Ascending aorta (tissue), 2 donors: Measurements from ENCODE around the gene RAB11FIP2. TPM values are rescaled to one million over a fixed set of nuclear protein-coding genes. Genes with fewer than 3 reads are reported as not detected.

ENCODE experiments used
- DNase-seq, 2 donors: peaks; one replicate each; pipeline ENCODE4 v3.0.0-alpha.2; 2019; ENCODE audit warnings: low spot score in 2 of 2
- H3K27ac ChIP-seq, 2 donors: fragments of 200-600 bp; sonication (generic); one replicate each; pipeline ENCODE4 v1.5.1; 2016 to 2017; ENCODE audit warnings: mild to moderate bottlenecking in 1 of 2
- H3K27me3 ChIP-seq: fragments of 200-600 bp; sonication (generic); one replicate; pipeline ENCODE4 v1.5.1; 2017
- H3K36me3 ChIP-seq, 2 donors: fragments of 200-600 bp; sonication (generic); one replicate each; pipeline ENCODE4 v1.5.1; 2016
- H3K4me1 ChIP-seq, 2 donors: fragments of 200-600 bp; sonication (generic); one replicate each; pipeline ENCODE4 v1.5.1; 2016 to 2017; ENCODE audit warnings: mild to moderate bottlenecking in 1 of 2
- H3K4me3 ChIP-seq, 2 donors: fragments of 200-600 bp; sonication (generic); one replicate each; pipeline ENCODE4 v1.5.1; 2016 to 2017; ENCODE audit warnings: mild to moderate bottlenecking in 1 of 2
- H3K9me3 ChIP-seq, 2 donors: fragments of 200-600 bp; sonication (generic); one replicate each; pipeline ENCODE4 v1.5.1; 2016
- intact Hi-C: fragments of 100-400 bp; cut with DNase I; formaldehyde crosslinking; loops from one replicate; pipeline ENCODE4 v1.15.1; 2023
- total RNA-seq: library from RNA; depleted of rRNA; stranded (reverse); fragments of >200 nt; gene quantifications from one replicate; pipeline ENCODE4 v1.1.0, GENCODE V29; 2016
- TF ChIP-seq, protein P1 (sequence below), 3 experiments: fragments of 200-600 bp in 2 of 3; fragments of 450-650 bp in 1 of 3; sonication (generic) in 2 of 3; IDR thresholded peaks; one replicate each; pipeline ENCODE4 v1.5.1; 2016 to 2019; ENCODE audit warnings: antibody characterized with exemption in 3 of 3, mild to moderate bottlenecking in 1 of 3, moderate library complexity in 1 of 3

RAB11FIP2 gene
- total RNA-seq, 1 donor from 2014 or later = 2.8 TPM

GRCh38 chr10:118042827-118043242 is 3.9 kb downstream of the RAB11FIP2 start:
- intact Hi-C loops = loop anchor here (10.0 kb wide), 2 partner anchors 1298 to 1852 kb away; partner anchors contain the start of genes HSPA12A and SEC23IP
- Histone ChIP-seq H3K9me3 (no peaks in the 10 kb centered on the region), H3K4me1 (peaks cover 2 to 28% of the 10 kb centered on the region in 2 donors), H3K27ac (no peak overlapping the region), H3K27me3 (no peaks in the 10 kb centered on the region), H3K36me3 (no peaks in the 10 kb centered on the region), H3K4me3 (no peak overlapping the region)
- TF ChIP-seq, protein P1, sequence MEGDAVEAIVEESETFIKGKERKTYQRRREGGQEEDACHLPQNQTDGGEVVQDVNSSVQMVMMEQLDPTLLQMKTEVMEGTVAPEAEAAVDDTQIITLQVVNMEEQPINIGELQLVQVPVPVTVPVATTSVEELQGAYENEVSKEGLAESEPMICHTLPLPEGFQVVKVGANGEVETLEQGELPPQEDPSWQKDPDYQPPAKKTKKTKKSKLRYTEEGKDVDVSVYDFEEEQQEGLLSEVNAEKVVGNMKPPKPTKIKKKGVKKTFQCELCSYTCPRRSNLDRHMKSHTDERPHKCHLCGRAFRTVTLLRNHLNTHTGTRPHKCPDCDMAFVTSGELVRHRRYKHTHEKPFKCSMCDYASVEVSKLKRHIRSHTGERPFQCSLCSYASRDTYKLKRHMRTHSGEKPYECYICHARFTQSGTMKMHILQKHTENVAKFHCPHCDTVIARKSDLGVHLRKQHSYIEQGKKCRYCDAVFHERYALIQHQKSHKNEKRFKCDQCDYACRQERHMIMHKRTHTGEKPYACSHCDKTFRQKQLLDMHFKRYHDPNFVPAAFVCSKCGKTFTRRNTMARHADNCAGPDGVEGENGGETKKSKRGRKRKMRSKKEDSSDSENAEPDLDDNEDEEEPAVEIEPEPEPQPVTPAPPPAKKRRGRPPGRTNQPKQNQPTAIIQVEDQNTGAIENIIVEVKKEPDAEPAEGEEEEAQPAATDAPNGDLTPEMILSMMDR (IDR thresholded peaks at IDR 0.05) = no peak
- DNase-seq = no peak

GRCh38 chr10:118042336-118042735 is 4.4 kb downstream of the RAB11FIP2 start:
- H3K27me3 ChIP-seq = no peaks in the 10 kb centered on the region
- TF ChIP-seq, protein P1 (IDR thresholded peaks at IDR 0.05) = no peak
- intact Hi-C loops = loop anchor here (10.0 kb wide), 2 partner anchors 1298 to 1852 kb away; partner anchors contain the start of genes HSPA12A and SEC23IP
- peaks cover 2 to 28% of the 10 kb centered on the region in 2 donors for H3K4me1 ChIP-seq
- H3K27ac ChIP-seq = no peak overlapping the region
- DNase-seq = no peak
- H3K36me3 ChIP-seq = no peaks in the 10 kb centered on the region
- no peaks in the 10 kb centered on the region for H3K9me3 ChIP-seq
- H3K4me3 ChIP-seq = no peak overlapping the region

GRCh38 chr10:118041316-118041715 is 5.4 kb downstream of the RAB11FIP2 start:
- Histone ChIP-seq H3K36me3 (no peaks in the 10 kb centered on the region), H3K4me1 (peaks cover 2 to 28% of the 10 kb centered on the region in 2 donors), H3K4me3 (no peak overlapping the region), H3K9me3 (no peaks in the 10 kb centered on the region), H3K27ac (no peak overlapping the region), H3K27me3 (no peaks in the 10 kb centered on the region)
- TF ChIP-seq, protein P1 (IDR thresholded peaks at IDR 0.05) = no peak
- intact Hi-C loops = loop anchor here (10.0 kb wide), 2 partner anchors 1297 to 1853 kb away; partner anchors contain the start of genes HSPA12A and SEC23IP
- no peak for DNase-seq

GRCh38 chr10:118036281-118036875 is 10.4 kb downstream of the RAB11FIP2 start:
- no peaks in the 10 kb centered on the region for H3K9me3 ChIP-seq
- H3K27ac ChIP-seq = no peak overlapping the region
- intact Hi-C loops = no loop called here
- no peaks in the 10 kb centered on the region for H3K27me3 ChIP-seq
- DNase-seq = no peak
- H3K4me1 ChIP-seq = peaks cover 0 to 5% of the 10 kb centered on the region in 2 donors
- TF ChIP-seq, protein P1 (IDR thresholded peaks at IDR 0.05) = no peak
- peaks cover 0 to 6% of the 10 kb centered on the region in 2 donors for H3K36me3 ChIP-seq
- H3K4me3 ChIP-seq = no peak overlapping the region

DNA sequence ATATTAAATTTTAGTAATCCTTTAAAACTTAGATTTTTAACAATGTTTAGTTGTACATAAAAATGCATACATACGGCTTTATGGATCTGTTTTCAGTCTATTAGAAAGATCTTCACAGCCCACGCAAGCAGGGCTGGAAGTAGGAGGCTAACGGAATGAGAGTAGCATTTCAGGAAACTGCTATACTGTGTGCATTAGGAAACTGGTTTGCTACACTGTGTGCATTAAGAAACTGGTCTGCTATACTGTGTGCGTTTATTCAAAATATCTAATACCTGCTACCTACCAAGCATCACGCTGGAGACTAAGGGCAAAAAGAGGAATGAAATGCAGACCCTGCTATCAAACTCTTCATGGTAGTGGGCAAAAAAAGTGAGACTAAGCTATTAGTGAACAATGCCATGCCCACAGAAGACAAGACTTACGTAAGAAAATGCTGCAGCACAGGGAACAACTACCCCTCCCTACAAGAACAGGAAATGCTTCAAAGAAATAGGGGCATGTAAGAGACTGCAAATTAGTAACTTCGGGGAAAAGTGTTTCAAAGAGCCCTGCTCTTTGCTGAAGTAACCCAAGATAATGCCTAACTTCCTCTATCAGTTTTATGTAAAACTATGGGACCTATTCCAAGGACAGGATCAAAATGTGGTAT is 11.3 kb downstream of the RAB11FIP2 start:
- Histone ChIP-seq H3K9me3 (no peaks in the 10 kb centered on the region), H3K27me3 (no peaks in the 10 kb centered on the region), H3K4me3 (no peak overlapping the region), H3K27ac (no peak overlapping the region), H3K4me1 (peaks cover 0 to 4% of the 10 kb centered on the region in 2 donors), H3K36me3 (peaks cover 0 to 6% of the 10 kb centered on the region in 2 donors)
- TF ChIP-seq, protein P1 (IDR thresholded peaks at IDR 0.05) = no peak
- DNase-seq = no peak
- intact Hi-C loops = no loop called here
